Measurements from ENCODE around the gene RIOK2.
A peak's percentile ranks its signal among the peaks of the same experiment; 100 is the strongest.

The RIOK2 gene

DNA sequence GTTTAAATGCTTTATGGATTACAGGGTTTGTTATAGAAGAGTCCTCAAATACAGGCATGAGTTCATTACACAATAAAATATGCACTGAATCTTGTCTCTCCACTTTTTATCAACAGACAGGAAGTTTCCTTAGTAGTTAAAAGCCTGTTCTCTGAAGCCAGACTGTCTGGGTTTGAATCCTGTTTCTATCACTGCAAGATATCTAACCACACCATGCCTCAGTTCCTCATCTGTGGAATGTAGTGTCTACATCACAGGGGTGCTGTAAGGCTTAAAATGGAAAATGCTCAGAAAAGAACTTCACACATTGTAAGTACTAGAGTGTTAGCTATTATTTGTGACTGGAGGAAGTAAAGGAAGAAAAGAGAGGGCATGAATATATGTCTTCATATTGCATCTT is 49.9 kb downstream of the RIOK2 start:
- peaks cover 8% of the 10 kb centered on the region for H3K27me3 Mint-ChIP-seq (ENCODE audit: low read depth)

GRCh38 chr5:97131921-97132320 is 51.1 kb downstream of the RIOK2 start:
- Mint-ChIP-seq H3K36me3 (ENCODE audit: low read depth) (peaks cover 3% of the 10 kb centered on the region), H3K4me3 (no peak overlapping the region), H3K27me3 (ENCODE audit: low read depth) (peaks cover 8% of the 10 kb centered on the region), H3K4me1 (peaks cover 20% of the 10 kb centered on the region), H3K9me3 (no peaks in the 10 kb centered on the region), H3K27ac (peak overlapping the region in 1 of 3 experiments; percentile 39)
- TF ChIP-seq, protein P1, sequence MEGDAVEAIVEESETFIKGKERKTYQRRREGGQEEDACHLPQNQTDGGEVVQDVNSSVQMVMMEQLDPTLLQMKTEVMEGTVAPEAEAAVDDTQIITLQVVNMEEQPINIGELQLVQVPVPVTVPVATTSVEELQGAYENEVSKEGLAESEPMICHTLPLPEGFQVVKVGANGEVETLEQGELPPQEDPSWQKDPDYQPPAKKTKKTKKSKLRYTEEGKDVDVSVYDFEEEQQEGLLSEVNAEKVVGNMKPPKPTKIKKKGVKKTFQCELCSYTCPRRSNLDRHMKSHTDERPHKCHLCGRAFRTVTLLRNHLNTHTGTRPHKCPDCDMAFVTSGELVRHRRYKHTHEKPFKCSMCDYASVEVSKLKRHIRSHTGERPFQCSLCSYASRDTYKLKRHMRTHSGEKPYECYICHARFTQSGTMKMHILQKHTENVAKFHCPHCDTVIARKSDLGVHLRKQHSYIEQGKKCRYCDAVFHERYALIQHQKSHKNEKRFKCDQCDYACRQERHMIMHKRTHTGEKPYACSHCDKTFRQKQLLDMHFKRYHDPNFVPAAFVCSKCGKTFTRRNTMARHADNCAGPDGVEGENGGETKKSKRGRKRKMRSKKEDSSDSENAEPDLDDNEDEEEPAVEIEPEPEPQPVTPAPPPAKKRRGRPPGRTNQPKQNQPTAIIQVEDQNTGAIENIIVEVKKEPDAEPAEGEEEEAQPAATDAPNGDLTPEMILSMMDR (IDR thresholded peaks at IDR 0.05; ENCODE audit: unreplicated experiment in 3 of 3) = no peak

More for the DNA sequence above, 49.9 kb downstream of the RIOK2 start:
- H3K4me1 Mint-ChIP-seq = peaks cover 28% of the 10 kb centered on the region
- TF ChIP-seq, protein P1 (IDR thresholded peaks at IDR 0.05; ENCODE audit: unreplicated experiment in 3 of 3) = no peak
- H3K27ac Mint-ChIP-seq = no peak overlapping the region
- peaks cover 3% of the 10 kb centered on the region for H3K36me3 Mint-ChIP-seq (ENCODE audit: low read depth)
- no peaks in the 10 kb centered on the region for H3K9me3 Mint-ChIP-seq
- H3K4me3 Mint-ChIP-seq = no peak overlapping the region

GRCh38 chr5:97131139-97131710 is 51.8 kb downstream of the RIOK2 start:
- Mint-ChIP-seq H3K4me3 (no peak overlapping the region), H3K4me1 (peaks cover 13% of the 10 kb centered on the region)
- TF ChIP-seq, protein P1 (IDR thresholded peaks at IDR 0.05; ENCODE audit: unreplicated experiment in 3 of 3) = no peak

DNA sequence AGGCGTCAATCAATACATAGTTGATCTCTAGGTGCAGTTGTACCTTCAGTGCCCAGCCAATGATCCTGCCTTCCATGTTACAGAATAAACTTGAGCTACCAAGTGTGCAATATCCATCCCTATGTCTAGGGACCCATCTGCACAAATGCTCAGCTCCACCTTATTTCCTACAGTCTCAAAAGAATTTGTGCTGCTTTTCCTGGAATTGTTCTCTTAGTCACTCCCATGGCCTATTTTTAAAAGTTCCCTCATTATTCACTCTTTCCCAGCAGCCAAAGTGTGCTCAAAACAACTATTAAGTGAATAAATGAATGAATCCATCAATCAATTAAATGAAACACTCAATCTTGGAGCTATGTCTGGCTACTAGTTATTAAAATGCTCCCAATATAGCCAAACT is 55.3 kb downstream of the RIOK2 start:
- TF ChIP-seq, protein P1 (IDR thresholded peaks at IDR 0.05; ENCODE audit: unreplicated experiment in 3 of 3) = no peak
- no peaks in the 10 kb centered on the region for H3K9me3 Mint-ChIP-seq
- no peak overlapping the region for H3K4me3 Mint-ChIP-seq
- H3K27me3 Mint-ChIP-seq (ENCODE audit: low read depth) = peaks cover 8% of the 10 kb centered on the region
- peaks cover 9% of the 10 kb centered on the region for H3K36me3 Mint-ChIP-seq (ENCODE audit: low read depth)
- peaks cover 7% of the 10 kb centered on the region for H3K4me1 Mint-ChIP-seq
- H3K27ac Mint-ChIP-seq = no peak overlapping the region

More at GRCh38 chr5:97131139-97131710, 51.8 kb downstream of the RIOK2 start:
- no peaks in the 10 kb centered on the region for H3K9me3 Mint-ChIP-seq
- H3K36me3 Mint-ChIP-seq (ENCODE audit: low read depth) = peaks cover 3% of the 10 kb centered on the region
- H3K27me3 Mint-ChIP-seq (ENCODE audit: low read depth) = peaks cover 8% of the 10 kb centered on the region
- H3K27ac Mint-ChIP-seq = peak overlapping the region in 1 of 3 experiments; percentile 22

GRCh38 chr5:97125125-97125683 is 57.8 kb downstream of the RIOK2 start:
- Mint-ChIP-seq H3K4me3 (no peak overlapping the region), H3K27ac (no peak overlapping the region), H3K27me3 (ENCODE audit: low read depth) (peaks cover 8% of the 10 kb centered on the region), H3K9me3 (no peaks in the 10 kb centered on the region), H3K4me1 (no peaks in the 10 kb centered on the region), H3K36me3 (ENCODE audit: low read depth) (peaks cover 9% of the 10 kb centered on the region)
- TF ChIP-seq, protein P1 (IDR thresholded peaks at IDR 0.05; ENCODE audit: unreplicated experiment in 3 of 3) = no peak

GRCh38 chr5:97124335-97124734 is 58.7 kb downstream of the RIOK2 start:
- no peaks in the 10 kb centered on the region for H3K9me3 Mint-ChIP-seq
- H3K36me3 Mint-ChIP-seq (ENCODE audit: low read depth) = peaks cover 9% of the 10 kb centered on the region
- no peak overlapping the region for H3K4me3 Mint-ChIP-seq
- H3K27ac Mint-ChIP-seq = no peak overlapping the region
- peaks cover 8% of the 10 kb centered on the region for H3K27me3 Mint-ChIP-seq (ENCODE audit: low read depth)
- peaks cover 5% of the 10 kb centered on the region for H3K4me1 Mint-ChIP-seq
- TF ChIP-seq, protein P1 (IDR thresholded peaks at IDR 0.05; ENCODE audit: unreplicated experiment in 3 of 3) = no peak
